Measurements from ENCODE around the gene CYB5RL.

Gene CYB5RL

DNA sequence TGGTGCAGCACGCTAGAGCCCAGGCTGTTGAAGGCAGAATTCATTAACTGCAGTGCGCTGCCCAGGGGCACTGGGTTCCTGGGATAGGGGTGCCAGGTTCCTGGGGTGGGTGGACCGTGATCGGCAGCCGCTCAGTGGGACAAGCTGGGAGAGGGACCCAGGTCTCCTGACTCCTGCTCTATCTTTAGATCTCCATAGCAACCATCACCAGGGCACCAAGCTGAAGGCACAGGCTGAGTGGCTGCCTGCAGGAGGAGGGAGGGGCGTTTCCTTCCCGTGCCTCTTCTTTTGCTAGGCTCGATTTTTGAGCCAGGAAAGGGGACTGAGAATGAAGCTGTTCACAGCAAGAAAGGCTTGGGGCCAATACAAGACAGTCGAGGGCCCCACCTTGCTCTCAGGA lies 26.1 kb downstream of the CYB5RL start:
- 86% methylated on average over 6 of the region's 9 CpGs for WGBS
- H2BK12ac ChIP-seq (ENCODE audit: low read length in 2 of 2), result peak overlapping the region in 1 of 2 experiments; percentile 42
- no peak overlapping the region for H2BK15ac ChIP-seq (ENCODE audit: low read depth, poor library complexity, severe bottlenecking)

DNA sequence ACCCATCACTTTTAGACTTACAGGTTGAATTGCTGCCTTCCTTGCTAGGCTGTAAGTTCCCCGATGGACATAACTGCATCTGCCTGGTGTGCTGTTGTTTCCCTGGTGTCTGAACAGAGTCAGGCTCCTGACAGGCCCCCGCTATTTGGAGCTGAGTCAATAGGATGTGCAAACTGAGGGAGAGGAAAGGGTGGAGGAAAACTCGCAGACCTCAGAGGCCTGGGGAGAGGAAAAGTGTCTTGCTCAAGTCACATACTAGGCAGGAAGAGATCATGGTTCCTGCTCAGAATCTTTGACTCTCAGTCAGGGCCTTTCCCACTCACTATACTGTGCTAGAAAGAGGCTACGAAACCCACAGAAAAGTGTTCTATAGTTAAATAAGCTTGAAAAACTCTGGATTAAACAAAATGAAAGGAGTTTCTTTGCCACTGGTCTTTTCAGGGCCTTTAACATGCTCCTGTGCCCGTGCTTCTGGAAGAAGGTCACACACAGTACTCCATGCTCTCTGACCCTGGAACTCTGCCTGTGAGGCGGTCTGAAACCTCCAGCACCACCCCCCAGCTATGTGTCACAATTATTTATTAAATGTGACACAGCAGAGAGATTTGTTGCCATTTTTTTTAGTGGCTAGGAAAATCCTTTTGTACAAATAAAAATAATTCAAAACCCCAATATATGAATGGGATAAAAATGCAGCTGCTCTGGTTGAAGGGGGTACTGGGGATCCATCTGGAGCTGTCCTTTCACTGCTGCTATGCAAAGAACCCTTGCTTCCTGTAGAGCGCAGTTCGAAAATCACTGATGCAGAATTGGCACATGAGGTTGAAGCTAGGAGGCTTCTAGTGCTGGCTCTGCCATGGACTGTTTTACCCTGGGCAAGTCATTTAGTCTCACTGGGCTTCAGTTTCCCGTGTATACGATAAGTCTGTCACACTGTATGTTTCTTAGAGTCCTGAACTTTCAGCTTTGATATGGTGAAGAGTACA lies 26.9 kb downstream of the CYB5RL start:
- Histone ChIP-seq H3K23ac (ENCODE audit: low read length in 2 of 2) (no peak overlapping the region), H2BK15ac (ENCODE audit: low read depth, poor library complexity, severe bottlenecking) (no peak overlapping the region), H3K4me2 (ENCODE audit: low read length, poor library complexity, severe bottlenecking) (no peak overlapping the region), H3K18ac (ENCODE audit: low read depth in 1 of 2, low read length in 2 of 2) (no peak overlapping the region), H3K79me1 (replicated peaks; ENCODE audit: low read length, poor library complexity, severe bottlenecking) (no peaks in the 10 kb centered on the region), H3K9ac (ENCODE audit: low read length) (peak overlapping the region; percentile 64), H2AK5ac (ENCODE audit: low read length, severe bottlenecking) (no peak overlapping the region), H2AFZ (ENCODE audit: low read depth, low read length) (no peak overlapping the region), H3K14ac (ENCODE audit: low read length in 2 of 2) (no peak overlapping the region), H3K36me3 (ENCODE audit: control insufficient read depth in 1 of 2, insufficient read depth in 2 of 2, low read depth in 1 of 2, low read length in 2 of 2) (peaks cover 0 to 13% of the 10 kb centered on the region in 2 experiments), H4K8ac (ENCODE audit: low read length) (no peak overlapping the region), H3K27ac (ENCODE audit: low read length, poor library complexity, severe bottlenecking) (no peak overlapping the region), H3K4me1 (ENCODE audit: control insufficient read depth, insufficient read depth, low read depth, low read length) (peaks cover 9% of the 10 kb centered on the region), H2BK5ac (ENCODE audit: low read depth, low read length, poor library complexity, severe bottlenecking) (no peak overlapping the region), H3K27me3 (ENCODE audit: control insufficient read depth in 1 of 2, insufficient read depth in 1 of 2, low read length in 2 of 2) (no peaks in the 10 kb centered on the region), H3K4ac (ENCODE audit: low read depth in 1 of 2, low read length in 2 of 2) (no peak overlapping the region), H3K4me3 (ENCODE audit: insufficient read depth in 1 of 2, low read depth in 1 of 2, low read length in 2 of 2) (no peak overlapping the region), H2BK12ac (ENCODE audit: low read length in 2 of 2) (no peak overlapping the region), H2BK120ac (ENCODE audit: low read depth, low read length) (no peak overlapping the region), H3K9me3 (ENCODE audit: control insufficient read depth, low read length) (no peaks in the 10 kb centered on the region), H4K91ac (ENCODE audit: low read length) (no peak overlapping the region)
- peak; percentile 54 for DNase-seq
- 60% methylated on average over 6 of the region's 10 CpGs for WGBS

More for the DNA sequence above, 26.1 kb downstream of the CYB5RL start:
- H3K4me2 ChIP-seq (ENCODE audit: low read length, poor library complexity, severe bottlenecking), result no peak overlapping the region
- no peak overlapping the region for H2AK5ac ChIP-seq (ENCODE audit: low read length, severe bottlenecking)
- H3K18ac ChIP-seq (ENCODE audit: low read depth in 1 of 2, low read length in 2 of 2), result no peak overlapping the region
- H4K91ac ChIP-seq (ENCODE audit: low read length), result no peak overlapping the region
- no peaks in the 10 kb centered on the region for H3K27me3 ChIP-seq (ENCODE audit: control insufficient read depth in 1 of 2, insufficient read depth in 1 of 2, low read length in 2 of 2)
- peaks cover 2 to 9% of the 10 kb centered on the region in 2 experiments for H3K36me3 ChIP-seq (ENCODE audit: control insufficient read depth in 1 of 2, insufficient read depth in 2 of 2, low read depth in 1 of 2, low read length in 2 of 2)
- H3K4me3 ChIP-seq (ENCODE audit: insufficient read depth in 1 of 2, low read depth in 1 of 2, low read length in 2 of 2), result no peak overlapping the region
- H4K8ac ChIP-seq (ENCODE audit: low read length), result no peak overlapping the region
- no peak overlapping the region for H2BK120ac ChIP-seq (ENCODE audit: low read depth, low read length)
- H3K9me3 ChIP-seq (ENCODE audit: control insufficient read depth, low read length), result no peaks in the 10 kb centered on the region
- peaks cover 9% of the 10 kb centered on the region for H3K4me1 ChIP-seq (ENCODE audit: control insufficient read depth, insufficient read depth, low read depth, low read length)
- peak overlapping the region in 1 of 2 experiments; percentile 10 for H3K14ac ChIP-seq (ENCODE audit: low read length in 2 of 2)
- H2AFZ ChIP-seq (ENCODE audit: low read depth, low read length), result no peak overlapping the region
- H3K23ac ChIP-seq (ENCODE audit: low read length in 2 of 2), result no peak overlapping the region
- no peak overlapping the region for H3K4ac ChIP-seq (ENCODE audit: low read depth in 1 of 2, low read length in 2 of 2)
- no peak overlapping the region for H3K27ac ChIP-seq (ENCODE audit: low read length, poor library complexity, severe bottlenecking)
- H2BK5ac ChIP-seq (ENCODE audit: low read depth, low read length, poor library complexity, severe bottlenecking), result no peak overlapping the region
- H3K9ac ChIP-seq (ENCODE audit: low read length), result no peak overlapping the region
- no peak for DNase-seq
- no peaks in the 10 kb centered on the region for H3K79me1 ChIP-seq (replicated peaks; ENCODE audit: low read length, poor library complexity, severe bottlenecking)

DNA sequence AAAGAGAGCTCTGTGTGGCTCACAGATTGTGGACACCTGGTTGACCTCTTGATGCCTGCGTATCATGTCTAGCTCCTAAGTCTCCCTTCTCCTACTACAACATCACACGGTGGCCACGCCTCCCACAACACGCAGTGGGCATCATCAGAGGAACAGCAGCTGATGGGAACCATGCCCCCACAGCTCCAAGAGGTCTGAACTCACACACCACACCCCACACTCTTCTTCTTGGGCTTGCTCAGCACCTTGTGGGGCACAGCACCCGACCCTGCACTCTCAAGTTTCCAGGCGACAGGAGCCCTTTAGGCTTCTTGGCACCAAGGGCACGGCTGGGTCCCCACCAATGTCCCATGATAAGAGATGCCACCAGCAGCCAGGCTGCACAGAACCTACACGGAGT lies 28.2 kb downstream of the CYB5RL start:
- WGBS, result 95% methylated on average over 7 of the region's 8 CpGs

DNA sequence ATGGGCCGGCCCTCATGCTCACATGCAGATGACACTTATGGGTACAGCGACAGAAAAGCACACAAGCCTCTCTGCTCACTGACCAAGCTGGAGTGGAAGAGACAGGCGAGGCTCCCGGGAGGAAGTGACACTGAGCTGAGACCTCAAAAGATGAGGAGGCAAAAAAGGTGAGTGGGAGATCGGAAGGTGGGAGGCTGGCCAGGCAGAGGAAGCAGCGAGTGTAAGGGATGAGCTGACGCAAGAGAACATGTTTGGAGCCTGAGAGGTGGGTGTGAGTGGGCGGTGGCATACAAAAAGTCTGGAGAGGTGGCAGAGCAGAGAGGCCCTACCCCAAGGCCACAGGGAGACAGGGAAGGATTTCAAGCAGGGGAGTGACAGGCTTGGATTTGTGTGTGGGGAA lies 28.8 kb downstream of the CYB5RL start:
- Histone ChIP-seq H3K4me1 (ENCODE audit: control insufficient read depth, insufficient read depth, low read depth, low read length) (no peaks in the 10 kb centered on the region), H4K91ac (ENCODE audit: low read length) (no peak overlapping the region), H3K23ac (ENCODE audit: low read length in 2 of 2) (no peak overlapping the region), H2BK15ac (ENCODE audit: low read depth, poor library complexity, severe bottlenecking) (no peak overlapping the region), H2BK12ac (ENCODE audit: low read length in 2 of 2) (no peak overlapping the region), H4K8ac (ENCODE audit: low read length) (no peak overlapping the region), H2AK5ac (ENCODE audit: low read length, severe bottlenecking) (no peak overlapping the region), H2AFZ (ENCODE audit: low read depth, low read length) (no peak overlapping the region), H3K4me2 (ENCODE audit: low read length, poor library complexity, severe bottlenecking) (no peak overlapping the region), H3K27me3 (ENCODE audit: control insufficient read depth in 1 of 2, insufficient read depth in 1 of 2, low read length in 2 of 2) (no peaks in the 10 kb centered on the region), H3K36me3 (ENCODE audit: control insufficient read depth in 1 of 2, insufficient read depth in 2 of 2, low read depth in 1 of 2, low read length in 2 of 2) (peaks cover 0 to 13% of the 10 kb centered on the region in 2 experiments), H3K18ac (ENCODE audit: low read depth in 1 of 2, low read length in 2 of 2) (no peak overlapping the region), H3K14ac (ENCODE audit: low read length in 2 of 2) (no peak overlapping the region), H2BK5ac (ENCODE audit: low read depth, low read length, poor library complexity, severe bottlenecking) (no peak overlapping the region), H3K79me1 (replicated peaks; ENCODE audit: low read length, poor library complexity, severe bottlenecking) (no peaks in the 10 kb centered on the region), H3K9me3 (ENCODE audit: control insufficient read depth, low read length) (no peaks in the 10 kb centered on the region), H2BK120ac (ENCODE audit: low read depth, low read length) (no peak overlapping the region), H3K9ac (ENCODE audit: low read length) (no peak overlapping the region), H3K4me3 (ENCODE audit: insufficient read depth in 1 of 2, low read depth in 1 of 2, low read length in 2 of 2) (no peak overlapping the region), H3K27ac (ENCODE audit: low read length, poor library complexity, severe bottlenecking) (no peak overlapping the region), H3K4ac (ENCODE audit: low read depth in 1 of 2, low read length in 2 of 2) (no peak overlapping the region)
- no peak for DNase-seq
- 85% methylated on average over 8 of the region's 8 CpGs for WGBS

More for the DNA sequence above, 28.2 kb downstream of the CYB5RL start:
- Histone ChIP-seq H2AK5ac (ENCODE audit: low read length, severe bottlenecking) (no peak overlapping the region), H3K23ac (ENCODE audit: low read length in 2 of 2) (peak overlapping the region in 1 of 2 experiments; percentile 46), H2BK12ac (ENCODE audit: low read length in 2 of 2) (no peak overlapping the region), H2AFZ (ENCODE audit: low read depth, low read length) (no peak overlapping the region), H3K4me1 (ENCODE audit: control insufficient read depth, insufficient read depth, low read depth, low read length) (peaks cover 2% of the 10 kb centered on the region), H3K9me3 (ENCODE audit: control insufficient read depth, low read length) (no peaks in the 10 kb centered on the region), H3K18ac (ENCODE audit: low read depth in 1 of 2, low read length in 2 of 2) (no peak overlapping the region), H3K14ac (ENCODE audit: low read length in 2 of 2) (no peak overlapping the region), H4K91ac (ENCODE audit: low read length) (no peak overlapping the region), H2BK15ac (ENCODE audit: low read depth, poor library complexity, severe bottlenecking) (no peak overlapping the region), H3K27me3 (ENCODE audit: control insufficient read depth in 1 of 2, insufficient read depth in 1 of 2, low read length in 2 of 2) (no peaks in the 10 kb centered on the region), H3K36me3 (ENCODE audit: control insufficient read depth in 1 of 2, insufficient read depth in 2 of 2, low read depth in 1 of 2, low read length in 2 of 2) (peaks cover 0 to 13% of the 10 kb centered on the region in 2 experiments), H4K8ac (ENCODE audit: low read length) (no peak overlapping the region), H2BK5ac (ENCODE audit: low read depth, low read length, poor library complexity, severe bottlenecking) (no peak overlapping the region), H3K4ac (ENCODE audit: low read depth in 1 of 2, low read length in 2 of 2) (no peak overlapping the region), H3K79me1 (replicated peaks; ENCODE audit: low read length, poor library complexity, severe bottlenecking) (no peaks in the 10 kb centered on the region), H3K4me2 (ENCODE audit: low read length, poor library complexity, severe bottlenecking) (no peak overlapping the region), H2BK120ac (ENCODE audit: low read depth, low read length) (no peak overlapping the region), H3K9ac (ENCODE audit: low read length) (no peak overlapping the region), H3K4me3 (ENCODE audit: insufficient read depth in 1 of 2, low read depth in 1 of 2, low read length in 2 of 2) (no peak overlapping the region), H3K27ac (ENCODE audit: low read length, poor library complexity, severe bottlenecking) (no peak overlapping the region)
- no peak for DNase-seq

All from mesenchymal stem cell (in vitro differentiated cells and primary cell).